Myometrial cell (primary cell): ENCODE measurements around the gene AXDND1. TPM values are rescaled to one million over a fixed set of nuclear protein-coding genes. Genes with fewer than 3 reads are reported as not detected.

Experiments used
- total RNA-seq: library from RNA; depleted of rRNA; stranded (reverse); fragments of >200 nt; gene quantifications from 2 replicates; pipeline ENCODE4 v1.2.3, GENCODE V29; 2015

The AXDND1 gene
- not detected in 2 replicates for total RNA-seq

GRCh38 chr1:179365342-179366092, at the start of gene AXDND1:
Gene AXDND1, plus strand, starts transcription at chr1:179365971. Its CDS starts 539 bp downstream, at chr1:179366510.

DNA sequence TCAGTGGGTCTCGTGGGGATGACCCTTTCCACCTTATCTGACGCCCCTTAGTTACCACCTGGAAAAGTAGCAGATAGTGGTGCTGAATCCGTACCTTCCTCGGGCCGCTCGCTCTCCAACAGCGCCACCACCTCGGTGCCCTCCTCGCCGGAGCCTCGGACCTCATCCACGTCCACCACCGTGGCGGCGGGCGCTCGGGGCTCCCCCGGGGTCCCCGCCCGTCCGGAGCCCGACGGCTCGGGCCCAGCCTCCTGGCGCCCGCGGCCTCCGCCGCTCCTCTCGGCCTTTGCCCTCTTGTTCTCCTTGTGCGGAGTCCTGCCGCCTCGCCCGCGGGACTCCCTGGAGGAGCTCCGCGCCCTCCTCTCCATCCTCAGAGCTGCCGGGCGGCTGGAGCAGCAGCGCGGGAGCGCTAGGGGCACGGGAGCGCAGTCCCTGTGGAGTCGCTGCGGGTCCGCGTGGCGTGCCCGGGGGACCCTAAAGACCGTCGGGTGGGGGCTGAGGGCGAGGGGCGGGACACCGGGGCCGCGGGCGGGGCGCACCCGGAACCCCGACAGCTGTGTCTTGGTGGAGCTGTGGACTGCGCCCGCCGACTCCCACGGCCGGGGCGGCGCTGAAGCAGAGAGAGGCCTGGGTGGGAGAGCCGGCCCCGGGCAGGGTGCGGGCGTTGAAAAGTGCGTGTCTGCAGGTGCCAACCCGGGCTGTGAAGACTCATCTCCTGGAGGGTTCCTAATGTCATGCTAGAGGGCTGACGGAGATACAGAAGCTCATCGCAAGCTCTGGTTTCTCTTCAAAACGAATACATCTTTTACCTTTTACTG, 209.9 kb downstream of the AXDND1 start, which contains the start of gene NPHS2:
Gene NPHS2, minus strand, starts transcription at position 452 of the 818 bp plus-strand sequence. Its CDS starts 84 bp downstream, at position 368.

GRCh38 chr1:179591592-179592580, 226.1 kb downstream of the AXDND1 start, which contains the start of gene TDRD5:
Gene TDRD5, plus strand, starts transcription at chr1:179591832. Its CDS starts 784 bp downstream, at chr1:179592616.

Other genes starting within 250 kb of the AXDND1 start
- gene ABL2, start 136.3 kb upstream of the AXDND1 start, total RNA-seq, result 11.8 and 23.2 TPM in 2 replicates
- 15.9 and 19.0 TPM in 2 replicates for gene SOAT1, start 72.2 kb upstream of the AXDND1 start, total RNA-seq
- gene NPHS2, start 210.0 kb downstream of the AXDND1 start, total RNA-seq, result not detected in 2 replicates
- gene TDRD5, start 225.9 kb downstream of the AXDND1 start, total RNA-seq, result not detected in 2 replicates